ENCODE results near the gene NOS1AP.
"Not testable (repeated sequence)": the region's sequence is repeated elsewhere in the genome, so short reads cannot be mapped to it uniquely, and the experiment has no call there.

NOS1AP gene

GRCh38 chr1:162062542-162063015 lies 6.9 kb upstream of the NOS1AP start:
- Histone ChIP-seq H3K4me2 (ENCODE audit: low read depth, low read length, poor library complexity, severe bottlenecking) (no peak overlapping the region), H3K9me2 (replicated peaks; ENCODE audit: low read depth, low read length) (no peaks in the 10 kb centered on the region), H2AFZ (ENCODE audit: low read length) (no peak overlapping the region), H3F3A (ENCODE audit: low read depth) (no peaks in the 10 kb centered on the region), H4K20me1 (ENCODE audit: insufficient read depth, low read length, poor library complexity, severe bottlenecking) (no peaks in the 10 kb centered on the region), H3K27me3 (ENCODE audit: insufficient read depth, low read length, poor library complexity, severe bottlenecking) (no peaks in the 10 kb centered on the region), H3K4me1 (ENCODE audit: insufficient read depth, low read length, poor library complexity, severe bottlenecking) (no peaks in the 10 kb centered on the region), H3K9ac (ENCODE audit: low read depth, low read length, poor library complexity, severe bottlenecking) (no peak overlapping the region), H3K9me3 (ENCODE audit: insufficient read depth, low read depth, low read length) (no peaks in the 10 kb centered on the region), H3K79me2 (ENCODE audit: insufficient read depth, low read length) (no peaks in the 10 kb centered on the region), H3K36me3 (ENCODE audit: insufficient read depth, low read length) (no peaks in the 10 kb centered on the region), H3K4me3 (ENCODE audit: low read length, poor library complexity, severe bottlenecking) (no peak overlapping the region)
- TF ChIP-seq CTCF (conservative IDR thresholded peaks at IDR 0.05; ENCODE audit: low read length) (no peak), EZH2phosphoT487 (IDR thresholded peaks at IDR 0.05; ENCODE audit: borderline replicate concordance) (no peak)

GRCh38 chr1:162065016-162065415 lies 4.5 kb upstream of the NOS1AP start:
- Histone ChIP-seq H3K9me3 (ENCODE audit: insufficient read depth, low read depth, low read length) (no peaks in the 10 kb centered on the region), H3K79me2 (ENCODE audit: insufficient read depth, low read length) (0 out of 2 replicates have a peak, but pooled peaks cover under 1% of the 10 kb centered on the region), H3K27me3 (ENCODE audit: insufficient read depth, low read length, poor library complexity, severe bottlenecking) (no peaks in the 10 kb centered on the region), H3K4me3 (ENCODE audit: low read length, poor library complexity, severe bottlenecking) (no peak overlapping the region), H3K9me2 (replicated peaks; ENCODE audit: low read depth, low read length) (no peaks in the 10 kb centered on the region), H3K36me3 (ENCODE audit: insufficient read depth, low read length) (no peaks in the 10 kb centered on the region), H3K9ac (ENCODE audit: low read depth, low read length, poor library complexity, severe bottlenecking) (no peak overlapping the region), H4K20me1 (ENCODE audit: insufficient read depth, low read length, poor library complexity, severe bottlenecking) (no peaks in the 10 kb centered on the region), H3F3A (ENCODE audit: low read depth) (0 out of 2 replicates have a peak, but pooled peaks cover 6% of the 10 kb centered on the region), H3K4me1 (ENCODE audit: insufficient read depth, low read length, poor library complexity, severe bottlenecking) (peaks cover 9% of the 10 kb centered on the region), H3K4me2 (ENCODE audit: low read depth, low read length, poor library complexity, severe bottlenecking) (no peak overlapping the region), H2AFZ (ENCODE audit: low read length) (no peak overlapping the region)
- TF ChIP-seq EZH2phosphoT487 (IDR thresholded peaks at IDR 0.05; ENCODE audit: borderline replicate concordance) (no peak), CTCF (conservative IDR thresholded peaks at IDR 0.05; ENCODE audit: low read length) (no peak)

- H3K4me1 ChIP-seq (ENCODE audit: insufficient read depth, low read length, poor library complexity, severe bottlenecking), result peaks cover 24% of the 10 kb centered on the region
- H3K79me2 ChIP-seq (ENCODE audit: insufficient read depth, low read length); H3K9ac ChIP-seq (ENCODE audit: low read depth, low read length, poor library complexity, severe bottlenecking); H3K4me2 ChIP-seq (ENCODE audit: low read depth, low read length, poor library complexity, severe bottlenecking); H3K4me3 ChIP-seq (ENCODE audit: low read length, poor library complexity, severe bottlenecking); H3F3A ChIP-seq (ENCODE audit: low read depth); H3K36me3 ChIP-seq (ENCODE audit: insufficient read depth, low read length); H3K9me3 ChIP-seq (ENCODE audit: insufficient read depth, low read depth, low read length); H2AFZ ChIP-seq (ENCODE audit: low read length); H3K27me3 ChIP-seq (ENCODE audit: insufficient read depth, low read length, poor library complexity, severe bottlenecking); H4K20me1 ChIP-seq (ENCODE audit: insufficient read depth, low read length, poor library complexity, severe bottlenecking); H3K9me2 ChIP-seq (replicated peaks; ENCODE audit: low read depth, low read length): not testable (repeated sequence)
Observed at GRCh38 chr1:162066836-162067235, 2.7 kb upstream of the NOS1AP start.

- H3K9ac ChIP-seq (ENCODE audit: low read depth, low read length, poor library complexity, severe bottlenecking), result no peak overlapping the region
- H3K9me3 ChIP-seq (ENCODE audit: insufficient read depth, low read depth, low read length), result no peaks in the 10 kb centered on the region
- no peaks in the 10 kb centered on the region for H3K27me3 ChIP-seq (ENCODE audit: insufficient read depth, low read length, poor library complexity, severe bottlenecking)
- no peaks in the 10 kb centered on the region for H3K9me2 ChIP-seq (replicated peaks; ENCODE audit: low read depth, low read length)
- 0 out of 2 replicates have a peak, but pooled peaks cover 6% of the 10 kb centered on the region for H3F3A ChIP-seq (ENCODE audit: low read depth)
- no peaks in the 10 kb centered on the region for H4K20me1 ChIP-seq (ENCODE audit: insufficient read depth, low read length, poor library complexity, severe bottlenecking)
- no peaks in the 10 kb centered on the region for H3K36me3 ChIP-seq (ENCODE audit: insufficient read depth, low read length)
- no peak overlapping the region for H3K4me3 ChIP-seq (ENCODE audit: low read length, poor library complexity, severe bottlenecking)
- H2AFZ ChIP-seq (ENCODE audit: low read length), result no peak overlapping the region
- no peak overlapping the region for H3K4me2 ChIP-seq (ENCODE audit: low read depth, low read length, poor library complexity, severe bottlenecking)
- 0 out of 2 replicates have a peak, but pooled peaks cover 5% of the 10 kb centered on the region for H3K79me2 ChIP-seq (ENCODE audit: insufficient read depth, low read length)
- no peak for TF ChIP-seq CTCF (conservative IDR thresholded peaks at IDR 0.05; ENCODE audit: low read length)
- TF ChIP-seq EZH2phosphoT487 (IDR thresholded peaks at IDR 0.05; ENCODE audit: borderline replicate concordance), result no peak
- peaks cover 28% of the 10 kb centered on the region for H3K4me1 ChIP-seq (ENCODE audit: insufficient read depth, low read length, poor library complexity, severe bottlenecking)
Observed at GRCh38 chr1:162067466-162067865, 2.0 kb upstream of the NOS1AP start.
